ENCODE measurements around the gene DENND5B. TPM values are rescaled to one million over a fixed set of nuclear protein-coding genes. Genes with fewer than 3 reads are reported as not detected.

DENND5B gene
- total RNA-seq, 1 donor, result 18.8 TPM

DNA sequence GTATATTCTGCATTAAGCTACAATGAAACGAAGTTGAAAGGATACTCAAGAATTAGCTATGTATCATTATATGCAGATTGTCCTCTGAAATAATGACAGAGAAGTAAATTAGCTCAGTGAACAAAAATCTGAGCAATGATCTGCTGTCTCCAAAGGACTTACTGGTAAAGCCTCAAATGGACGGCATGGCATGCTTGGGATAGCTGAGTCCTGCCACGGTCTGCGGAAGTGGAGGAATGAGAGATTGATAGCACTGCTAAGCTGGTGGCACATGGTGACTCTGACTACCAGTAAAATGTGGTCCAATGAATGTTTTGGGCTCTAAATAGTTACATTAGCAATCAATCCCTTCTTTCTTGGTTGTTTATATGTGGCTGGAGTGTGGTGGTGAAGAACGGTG is 3.7 kb upstream of the DENND5B start:
- Histone ChIP-seq H3K9me3 (ENCODE audit: low read depth, low read length) (no peaks in the 10 kb centered on the region), H3K79me2 (ENCODE audit: insufficient read depth, low read length) (peaks cover under 1% of the 10 kb centered on the region)

GRCh38 chr12:31591380-31591901 is 505 bp upstream of the DENND5B start:
- peak; percentile 65 for DNase-seq (ENCODE audit: insufficient read length, low spot score, missing footprints)

More for the DNA sequence above, 3.7 kb upstream of the DENND5B start:
- H4K20me1 ChIP-seq (ENCODE audit: insufficient read depth, low read length), result no peaks in the 10 kb centered on the region
- H3K27ac ChIP-seq (ENCODE audit: low read depth, low read length), result no peak overlapping the region
- H3K27me3 ChIP-seq (ENCODE audit: insufficient read depth, low read length), result no peaks in the 10 kb centered on the region
- H3K4me1 ChIP-seq (ENCODE audit: insufficient read depth, low read length), result peaks cover 6% of the 10 kb centered on the region
- TF ChIP-seq, protein P1, sequence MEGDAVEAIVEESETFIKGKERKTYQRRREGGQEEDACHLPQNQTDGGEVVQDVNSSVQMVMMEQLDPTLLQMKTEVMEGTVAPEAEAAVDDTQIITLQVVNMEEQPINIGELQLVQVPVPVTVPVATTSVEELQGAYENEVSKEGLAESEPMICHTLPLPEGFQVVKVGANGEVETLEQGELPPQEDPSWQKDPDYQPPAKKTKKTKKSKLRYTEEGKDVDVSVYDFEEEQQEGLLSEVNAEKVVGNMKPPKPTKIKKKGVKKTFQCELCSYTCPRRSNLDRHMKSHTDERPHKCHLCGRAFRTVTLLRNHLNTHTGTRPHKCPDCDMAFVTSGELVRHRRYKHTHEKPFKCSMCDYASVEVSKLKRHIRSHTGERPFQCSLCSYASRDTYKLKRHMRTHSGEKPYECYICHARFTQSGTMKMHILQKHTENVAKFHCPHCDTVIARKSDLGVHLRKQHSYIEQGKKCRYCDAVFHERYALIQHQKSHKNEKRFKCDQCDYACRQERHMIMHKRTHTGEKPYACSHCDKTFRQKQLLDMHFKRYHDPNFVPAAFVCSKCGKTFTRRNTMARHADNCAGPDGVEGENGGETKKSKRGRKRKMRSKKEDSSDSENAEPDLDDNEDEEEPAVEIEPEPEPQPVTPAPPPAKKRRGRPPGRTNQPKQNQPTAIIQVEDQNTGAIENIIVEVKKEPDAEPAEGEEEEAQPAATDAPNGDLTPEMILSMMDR (IDR thresholded peaks at IDR 0.05; ENCODE audit: extremely low read depth, low read depth, low read length), result no peak
- no peaks in the 10 kb centered on the region for H3K36me3 ChIP-seq (ENCODE audit: insufficient read depth, low read length)
- H3K4me2 ChIP-seq (ENCODE audit: insufficient read depth, low read length), result no peak overlapping the region
- H2AFZ ChIP-seq (ENCODE audit: low read length), result peak overlapping the region; percentile 65
- DNase-seq (ENCODE audit: insufficient read length, low spot score, missing footprints), result peak; percentile 68
- no peak overlapping the region for H3K4me3 ChIP-seq (ENCODE audit: insufficient read depth, low read length)

GRCh38 chr12:31589904-31590641 is 863 bp downstream of the DENND5B start:
- TF ChIP-seq, protein P1 (IDR thresholded peaks at IDR 0.05; ENCODE audit: extremely low read depth, low read depth, low read length), result no peak
- H3K79me2 ChIP-seq (ENCODE audit: insufficient read depth, low read length), result peaks cover 44% of the 10 kb centered on the region
- DNase-seq (ENCODE audit: insufficient read length, low spot score, missing footprints), result peak; percentile 92

More at GRCh38 chr12:31591380-31591901, 505 bp upstream of the DENND5B start:
- Histone ChIP-seq H3K27ac (ENCODE audit: low read depth, low read length) (peak overlapping the region; percentile 62), H3K9me3 (ENCODE audit: low read depth, low read length) (no peaks in the 10 kb centered on the region), H3K4me2 (ENCODE audit: insufficient read depth, low read length) (peak overlapping the region; percentile 97), H3K4me3 (ENCODE audit: insufficient read depth, low read length) (peak overlapping the region; percentile 84), H4K20me1 (ENCODE audit: insufficient read depth, low read length) (peaks cover 3% of the 10 kb centered on the region), H3K4me1 (ENCODE audit: insufficient read depth, low read length) (peaks cover 15% of the 10 kb centered on the region), H3K27me3 (ENCODE audit: insufficient read depth, low read length) (no peaks in the 10 kb centered on the region), H3K79me2 (ENCODE audit: insufficient read depth, low read length) (peaks cover 32% of the 10 kb centered on the region), H3K36me3 (ENCODE audit: insufficient read depth, low read length) (peaks cover 3% of the 10 kb centered on the region), H2AFZ (ENCODE audit: low read length) (peak overlapping the region; percentile 95)
- TF ChIP-seq, protein P1 (IDR thresholded peaks at IDR 0.05; ENCODE audit: extremely low read depth, low read depth, low read length), result no peak

GRCh38 chr12:31589598-31589903 is 1.4 kb downstream of the DENND5B start:
- peaks cover 3% of the 10 kb centered on the region for H4K20me1 ChIP-seq (ENCODE audit: insufficient read depth, low read length)
- no peaks in the 10 kb centered on the region for H3K9me3 ChIP-seq (ENCODE audit: low read depth, low read length)
- TF ChIP-seq, protein P1 (IDR thresholded peaks at IDR 0.05; ENCODE audit: extremely low read depth, low read depth, low read length), result no peak
- H3K4me3 ChIP-seq (ENCODE audit: insufficient read depth, low read length), result peak overlapping the region; percentile 84
- H3K27me3 ChIP-seq (ENCODE audit: insufficient read depth, low read length), result no peaks in the 10 kb centered on the region
- peak; percentile 91 for DNase-seq (ENCODE audit: insufficient read length, low spot score, missing footprints)
- peak overlapping the region; percentile 94 for H2AFZ ChIP-seq (ENCODE audit: low read length)
- peak overlapping the region; percentile 85 for H3K27ac ChIP-seq (ENCODE audit: low read depth, low read length)
- H3K79me2 ChIP-seq (ENCODE audit: insufficient read depth, low read length), result peaks cover 49% of the 10 kb centered on the region
- peaks cover 26% of the 10 kb centered on the region for H3K4me1 ChIP-seq (ENCODE audit: insufficient read depth, low read length)
- H3K36me3 ChIP-seq (ENCODE audit: insufficient read depth, low read length), result peaks cover 3% of the 10 kb centered on the region
- peak overlapping the region; percentile 95 for H3K4me2 ChIP-seq (ENCODE audit: insufficient read depth, low read length)

More at GRCh38 chr12:31589904-31590641, 863 bp downstream of the DENND5B start:
- Histone ChIP-seq H3K36me3 (ENCODE audit: insufficient read depth, low read length) (peaks cover 3% of the 10 kb centered on the region), H3K4me3 (ENCODE audit: insufficient read depth, low read length) (peak overlapping the region; percentile 84), H3K27me3 (ENCODE audit: insufficient read depth, low read length) (no peaks in the 10 kb centered on the region), H3K27ac (ENCODE audit: low read depth, low read length) (peak overlapping the region; percentile 85), H3K4me2 (ENCODE audit: insufficient read depth, low read length) (peak overlapping the region; percentile 95), H2AFZ (ENCODE audit: low read length) (peak overlapping the region; percentile 94), H4K20me1 (ENCODE audit: insufficient read depth, low read length) (peaks cover 3% of the 10 kb centered on the region), H3K4me1 (ENCODE audit: insufficient read depth, low read length) (peaks cover 23% of the 10 kb centered on the region), H3K9me3 (ENCODE audit: low read depth, low read length) (no peaks in the 10 kb centered on the region)
